ENCODE results near the gene ATXN1.

ATXN1 gene

GRCh38 chr6:16318538-16318937, 442.7 kb downstream of the ATXN1 start:
- H3K27ac ChIP-seq (ENCODE audit: low read depth, low read length), result peak overlapping the region; percentile 31
- H3K4me3 ChIP-seq (ENCODE audit: low read depth in 1 of 2, low read length in 2 of 2), result no peak overlapping the region
- H3K27me3 ChIP-seq (ENCODE audit: control insufficient read depth in 1 of 2, insufficient read depth in 2 of 2, low read length in 2 of 2), result no peaks in the 10 kb centered on the region
- H3K36me3 ChIP-seq (ENCODE audit: insufficient read depth, low read length), result no peaks in the 10 kb centered on the region
- no peaks in the 10 kb centered on the region for H3K9me3 ChIP-seq (ENCODE audit: low read length)
- H3K9ac ChIP-seq (ENCODE audit: low read length), result no peak overlapping the region
- H3K4me1 ChIP-seq (ENCODE audit: insufficient read depth, low read length), result peaks cover 46% of the 10 kb centered on the region

DNA sequence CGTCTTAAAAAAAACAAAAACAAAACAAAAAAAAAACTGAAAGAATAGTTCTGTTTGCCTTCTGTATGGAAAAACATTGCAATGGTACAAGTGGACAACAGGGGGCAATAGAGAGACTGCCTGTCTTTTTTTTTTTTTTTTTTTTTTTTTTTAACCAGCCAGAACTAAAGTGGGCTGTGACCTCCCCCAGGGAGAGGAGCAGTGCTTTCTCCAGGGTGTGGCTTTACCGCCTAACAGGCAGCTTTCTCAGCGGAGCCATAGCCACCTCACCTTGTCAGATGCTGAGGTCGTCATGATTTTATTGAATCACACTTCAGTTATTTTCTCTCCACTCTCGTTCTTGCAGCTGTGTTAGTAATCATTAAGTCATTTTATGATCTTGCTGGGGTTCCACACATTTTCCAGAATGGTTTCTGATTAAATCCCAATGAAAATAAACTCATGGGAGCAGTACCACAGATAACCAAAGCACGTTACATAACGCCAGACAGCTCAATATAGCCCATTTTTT, 444.5 kb downstream of the ATXN1 start:
- H3K36me3 ChIP-seq (ENCODE audit: insufficient read depth, low read length), result no peaks in the 10 kb centered on the region
- H3K4me3 ChIP-seq (ENCODE audit: low read depth in 1 of 2, low read length in 2 of 2), result no peak overlapping the region
- H3K4me1 ChIP-seq (ENCODE audit: insufficient read depth, low read length), result peaks cover 33% of the 10 kb centered on the region
- H3K9me3 ChIP-seq (ENCODE audit: low read length), result no peaks in the 10 kb centered on the region
- H3K9ac ChIP-seq (ENCODE audit: low read length), result no peak overlapping the region
- no peak overlapping the region for H3K27ac ChIP-seq (ENCODE audit: low read depth, low read length)
- H3K27me3 ChIP-seq (ENCODE audit: control insufficient read depth in 1 of 2, insufficient read depth in 2 of 2, low read length in 2 of 2), result no peaks in the 10 kb centered on the region

DNA sequence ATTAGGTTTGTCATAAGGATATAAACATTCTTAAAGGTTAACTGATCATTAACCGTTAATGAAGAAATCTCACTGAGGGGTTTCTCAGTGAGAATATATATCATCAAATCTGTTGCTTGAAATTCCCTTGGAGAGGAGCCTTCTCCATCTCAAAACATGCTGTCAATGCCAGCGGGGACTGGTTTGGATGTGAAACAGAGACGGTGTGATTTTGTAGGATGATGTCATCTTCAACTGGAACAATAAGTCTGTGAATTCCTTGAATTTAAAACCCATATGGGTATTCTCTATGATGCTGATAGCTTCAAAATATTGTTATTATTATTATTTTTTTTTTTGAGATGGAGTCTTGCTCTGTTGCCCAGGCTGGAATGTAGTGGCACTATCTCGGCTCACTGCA, 447.0 kb downstream of the ATXN1 start:
- Histone ChIP-seq H3K27me3 (ENCODE audit: control insufficient read depth in 1 of 2, insufficient read depth in 2 of 2, low read length in 2 of 2) (no peaks in the 10 kb centered on the region), H3K36me3 (ENCODE audit: insufficient read depth, low read length) (no peaks in the 10 kb centered on the region), H3K4me3 (ENCODE audit: low read depth in 1 of 2, low read length in 2 of 2) (no peak overlapping the region), H3K9ac (ENCODE audit: low read length) (no peak overlapping the region), H3K9me3 (ENCODE audit: low read length) (no peaks in the 10 kb centered on the region), H3K27ac (ENCODE audit: low read depth, low read length) (no peak overlapping the region), H3K4me1 (ENCODE audit: insufficient read depth, low read length) (peaks cover 8% of the 10 kb centered on the region)

- no peaks in the 10 kb centered on the region for H3K27me3 ChIP-seq (ENCODE audit: control insufficient read depth in 1 of 2, insufficient read depth in 2 of 2, low read length in 2 of 2)
- H3K36me3 ChIP-seq (ENCODE audit: insufficient read depth, low read length), result no peaks in the 10 kb centered on the region
- peaks cover 2% of the 10 kb centered on the region for H3K4me1 ChIP-seq (ENCODE audit: insufficient read depth, low read length)
- no peak overlapping the region for H3K9ac ChIP-seq (ENCODE audit: low read length)
- H3K27ac ChIP-seq (ENCODE audit: low read depth, low read length), result no peak overlapping the region
- H3K4me3 ChIP-seq (ENCODE audit: low read depth in 1 of 2, low read length in 2 of 2), result no peak overlapping the region
- H3K9me3 ChIP-seq (ENCODE audit: low read length), result no peaks in the 10 kb centered on the region
Observed at GRCh38 chr6:16313732-16314131, 447.5 kb downstream of the ATXN1 start.

- Histone ChIP-seq H3K4me1 (ENCODE audit: insufficient read depth, low read length) (no peaks in the 10 kb centered on the region), H3K9ac (ENCODE audit: low read length) (no peak overlapping the region), H3K27me3 (ENCODE audit: control insufficient read depth in 1 of 2, insufficient read depth in 2 of 2, low read length in 2 of 2) (no peaks in the 10 kb centered on the region)
Observed at GRCh38 chr6:16311763-16312162, 449.5 kb downstream of the ATXN1 start.

GRCh38 chr6:16306334-16306733, 454.9 kb downstream of the ATXN1 start:
- no peak overlapping the region for H3K27ac ChIP-seq (ENCODE audit: low read depth, low read length)
- H3K4me1 ChIP-seq (ENCODE audit: insufficient read depth, low read length), result no peaks in the 10 kb centered on the region
- H3K27me3 ChIP-seq (ENCODE audit: control insufficient read depth in 1 of 2, insufficient read depth in 2 of 2, low read length in 2 of 2), result no peaks in the 10 kb centered on the region
- H3K9me3 ChIP-seq (ENCODE audit: low read length), result no peaks in the 10 kb centered on the region
- H3K9ac ChIP-seq (ENCODE audit: low read length), result no peak overlapping the region
- peaks cover 7% of the 10 kb centered on the region for H3K36me3 ChIP-seq (ENCODE audit: insufficient read depth, low read length)
- H3K4me3 ChIP-seq (ENCODE audit: low read depth in 1 of 2, low read length in 2 of 2), result no peak overlapping the region

More at GRCh38 chr6:16311763-16312162, 449.5 kb downstream of the ATXN1 start:
- Histone ChIP-seq H3K9me3 (ENCODE audit: low read length) (no peaks in the 10 kb centered on the region), H3K4me3 (ENCODE audit: low read depth in 1 of 2, low read length in 2 of 2) (no peak overlapping the region), H3K27ac (ENCODE audit: low read depth, low read length) (no peak overlapping the region), H3K36me3 (ENCODE audit: insufficient read depth, low read length) (no peaks in the 10 kb centered on the region)

- H3K4me1 ChIP-seq (ENCODE audit: insufficient read depth, low read length), result no peaks in the 10 kb centered on the region
- no peak overlapping the region for H3K27ac ChIP-seq (ENCODE audit: low read depth, low read length)
- H3K9ac ChIP-seq (ENCODE audit: low read length), result no peak overlapping the region
- no peaks in the 10 kb centered on the region for H3K27me3 ChIP-seq (ENCODE audit: control insufficient read depth in 1 of 2, insufficient read depth in 2 of 2, low read length in 2 of 2)
- peaks cover 7% of the 10 kb centered on the region for H3K36me3 ChIP-seq (ENCODE audit: insufficient read depth, low read length)
- H3K4me3 ChIP-seq (ENCODE audit: low read depth in 1 of 2, low read length in 2 of 2), result no peak overlapping the region
- no peaks in the 10 kb centered on the region for H3K9me3 ChIP-seq (ENCODE audit: low read length)
Observed at GRCh38 chr6:16305788-16306187, 455.5 kb downstream of the ATXN1 start.

- Histone ChIP-seq H3K27ac (ENCODE audit: low read depth, low read length) (no peak overlapping the region), H3K4me3 (ENCODE audit: low read depth in 1 of 2, low read length in 2 of 2) (no peak overlapping the region), H3K36me3 (ENCODE audit: insufficient read depth, low read length) (peaks cover 7% of the 10 kb centered on the region), H3K9me3 (ENCODE audit: low read length) (no peaks in the 10 kb centered on the region), H3K9ac (ENCODE audit: low read length) (no peak overlapping the region), H3K4me1 (ENCODE audit: insufficient read depth, low read length) (no peaks in the 10 kb centered on the region), H3K27me3 (ENCODE audit: control insufficient read depth in 1 of 2, insufficient read depth in 2 of 2, low read length in 2 of 2) (no peaks in the 10 kb centered on the region)
Observed at GRCh38 chr6:16305246-16305725, 456.0 kb downstream of the ATXN1 start.

DNA sequence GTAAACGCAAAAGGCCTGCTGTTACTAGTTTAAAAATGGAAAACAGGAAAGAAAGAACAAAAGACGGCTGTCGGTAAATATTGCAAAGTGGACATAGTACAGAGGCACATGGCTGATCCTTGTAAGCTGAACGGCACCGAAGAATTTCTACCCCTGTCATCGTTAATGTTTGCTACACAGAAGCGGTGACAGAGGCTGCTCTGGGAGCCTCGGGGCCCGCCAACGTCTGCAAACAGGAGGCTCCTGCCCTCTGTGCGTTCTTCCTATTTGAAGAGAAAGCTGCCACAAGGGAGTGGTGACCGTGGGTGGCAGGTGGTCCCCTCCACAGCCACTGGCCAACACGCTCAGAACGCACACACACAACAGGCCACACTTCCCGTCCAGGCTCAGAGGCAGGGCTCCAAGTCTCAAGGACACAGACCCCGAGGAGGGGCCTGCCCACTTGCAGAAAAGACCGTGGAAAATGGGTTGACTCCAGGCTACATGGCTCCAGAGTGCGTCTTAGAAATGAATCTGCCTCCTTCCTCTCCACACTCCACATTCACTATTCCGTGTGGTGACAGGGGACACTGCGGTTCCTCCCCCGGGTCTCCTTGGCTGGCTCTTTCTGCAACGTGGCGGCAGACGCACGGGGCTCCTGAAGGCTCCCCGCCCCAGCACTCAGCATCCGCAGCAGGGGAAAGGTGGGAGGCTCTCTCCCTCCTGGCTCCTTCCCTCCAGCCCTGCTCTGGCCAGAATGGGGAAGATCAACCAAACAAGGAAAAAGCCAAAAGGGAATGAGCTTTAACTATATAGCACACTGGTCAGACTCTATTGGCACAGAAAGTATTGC, 458.3 kb downstream of the ATXN1 start:
- Histone ChIP-seq H3K36me3 (ENCODE audit: insufficient read depth, low read length) (peaks cover 7% of the 10 kb centered on the region), H3K9me3 (ENCODE audit: low read length) (no peaks in the 10 kb centered on the region)

DNA sequence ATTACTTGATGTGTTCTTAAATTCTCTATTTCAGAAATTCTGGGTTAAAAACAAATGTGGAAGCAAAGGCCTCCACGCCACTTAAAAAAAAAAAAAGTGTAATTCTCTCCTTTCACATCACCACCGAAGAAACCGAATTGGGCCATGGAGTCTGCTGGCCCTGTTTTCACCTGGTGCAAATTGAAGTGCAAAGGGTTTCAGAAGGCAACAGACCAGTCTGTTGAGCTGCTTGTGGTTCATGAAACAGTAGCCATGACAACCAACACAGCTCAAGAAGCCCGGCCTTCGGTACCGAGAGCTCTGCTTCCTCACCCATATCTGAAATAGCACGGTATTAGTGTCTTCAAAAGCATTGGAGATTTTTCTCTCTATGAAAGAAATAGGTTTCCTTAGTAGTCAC, 459.7 kb downstream of the ATXN1 start:
- no peak overlapping the region for H3K27ac ChIP-seq (ENCODE audit: low read depth, low read length)
- H3K9me3 ChIP-seq (ENCODE audit: low read length), result no peaks in the 10 kb centered on the region
- peaks cover 7% of the 10 kb centered on the region for H3K36me3 ChIP-seq (ENCODE audit: insufficient read depth, low read length)
- H3K27me3 ChIP-seq (ENCODE audit: control insufficient read depth in 1 of 2, insufficient read depth in 2 of 2, low read length in 2 of 2), result no peaks in the 10 kb centered on the region
- no peaks in the 10 kb centered on the region for H3K4me1 ChIP-seq (ENCODE audit: insufficient read depth, low read length)
- H3K9ac ChIP-seq (ENCODE audit: low read length), result no peak overlapping the region
- no peak overlapping the region for H3K4me3 ChIP-seq (ENCODE audit: low read depth in 1 of 2, low read length in 2 of 2)

More for the DNA sequence above, 458.3 kb downstream of the ATXN1 start:
- Histone ChIP-seq H3K9ac (ENCODE audit: low read length) (no peak overlapping the region), H3K4me3 (ENCODE audit: low read depth in 1 of 2, low read length in 2 of 2) (no peak overlapping the region), H3K27me3 (ENCODE audit: control insufficient read depth in 1 of 2, insufficient read depth in 2 of 2, low read length in 2 of 2) (no peaks in the 10 kb centered on the region), H3K27ac (ENCODE audit: low read depth, low read length) (no peak overlapping the region), H3K4me1 (ENCODE audit: insufficient read depth, low read length) (no peaks in the 10 kb centered on the region)

DNA sequence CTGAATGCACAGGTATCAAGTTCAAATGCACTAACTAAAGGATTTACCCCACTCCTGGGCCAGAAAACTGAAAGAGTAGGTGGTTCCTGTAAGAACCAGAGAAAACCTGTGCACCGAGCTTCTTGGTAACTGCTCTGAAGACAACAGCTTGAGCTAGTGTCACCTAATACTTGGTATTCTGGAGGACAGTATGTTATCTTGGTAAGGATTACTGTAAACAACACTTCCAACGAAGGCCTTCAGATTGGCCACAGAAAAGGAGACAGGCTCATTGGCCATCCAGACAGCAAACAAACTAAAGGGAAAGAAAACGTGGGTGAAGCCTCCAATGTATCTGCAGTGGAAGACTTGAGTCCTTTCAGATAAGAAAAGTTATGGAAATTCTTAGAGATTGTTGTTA, 461.4 kb downstream of the ATXN1 start:
- peaks cover 3% of the 10 kb centered on the region for H3K36me3 ChIP-seq (ENCODE audit: insufficient read depth, low read length)
- H3K4me3 ChIP-seq (ENCODE audit: low read depth in 1 of 2, low read length in 2 of 2), result no peak overlapping the region
- no peaks in the 10 kb centered on the region for H3K27me3 ChIP-seq (ENCODE audit: control insufficient read depth in 1 of 2, insufficient read depth in 2 of 2, low read length in 2 of 2)
- H3K9ac ChIP-seq (ENCODE audit: low read length), result no peak overlapping the region
- H3K9me3 ChIP-seq (ENCODE audit: low read length), result no peaks in the 10 kb centered on the region
- H3K4me1 ChIP-seq (ENCODE audit: insufficient read depth, low read length), result no peaks in the 10 kb centered on the region
- H3K27ac ChIP-seq (ENCODE audit: low read depth, low read length), result no peak overlapping the region
